C4-2B (cell line): ENCODE results near the gene PRODH.
"Not testable (repeated sequence)": the region's sequence is repeated elsewhere in the genome, so short reads cannot be mapped to it uniquely, and the experiment has no call there.

Source experiments
- H3K27ac ChIP-seq: fragments of 450-650 bp; 2 replicates; pipeline ENCODE4 v1.5.1; 2017
- ZFX ChIP-seq: fragments of 450-650 bp; IDR thresholded peaks from 2 replicates; pipeline ENCODE4 v1.6.1; 2017
- TF ChIP-seq, protein P1 (sequence below): fragments of 450-650 bp; conservative IDR thresholded peaks from 2 replicates; pipeline ENCODE4 v1.5.1; 2017; ENCODE audit warnings: mild to moderate bottlenecking

Gene PRODH

DNA sequence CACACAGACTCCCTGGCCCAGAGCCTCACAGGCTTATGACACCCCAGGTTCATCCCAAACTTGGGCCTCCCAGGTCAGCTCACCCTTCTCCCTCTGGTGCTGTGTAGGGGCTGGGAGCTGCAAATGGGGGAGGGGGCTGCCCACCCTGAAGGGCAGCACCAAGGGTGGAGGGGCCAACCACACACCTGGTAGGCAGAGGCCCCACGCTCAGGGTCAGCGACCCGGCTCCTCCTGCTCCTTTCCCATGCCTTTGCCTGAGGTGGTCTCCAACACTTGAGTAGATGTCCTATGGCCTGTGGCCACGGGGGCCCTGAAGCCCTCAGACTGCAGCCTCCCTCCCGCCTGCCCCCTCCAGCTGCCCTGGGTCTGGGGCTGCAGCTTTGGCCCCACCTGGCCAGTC is 26.5 kb downstream of the PRODH start:
- no peak for TF ChIP-seq ZFX
- TF ChIP-seq, protein P1, sequence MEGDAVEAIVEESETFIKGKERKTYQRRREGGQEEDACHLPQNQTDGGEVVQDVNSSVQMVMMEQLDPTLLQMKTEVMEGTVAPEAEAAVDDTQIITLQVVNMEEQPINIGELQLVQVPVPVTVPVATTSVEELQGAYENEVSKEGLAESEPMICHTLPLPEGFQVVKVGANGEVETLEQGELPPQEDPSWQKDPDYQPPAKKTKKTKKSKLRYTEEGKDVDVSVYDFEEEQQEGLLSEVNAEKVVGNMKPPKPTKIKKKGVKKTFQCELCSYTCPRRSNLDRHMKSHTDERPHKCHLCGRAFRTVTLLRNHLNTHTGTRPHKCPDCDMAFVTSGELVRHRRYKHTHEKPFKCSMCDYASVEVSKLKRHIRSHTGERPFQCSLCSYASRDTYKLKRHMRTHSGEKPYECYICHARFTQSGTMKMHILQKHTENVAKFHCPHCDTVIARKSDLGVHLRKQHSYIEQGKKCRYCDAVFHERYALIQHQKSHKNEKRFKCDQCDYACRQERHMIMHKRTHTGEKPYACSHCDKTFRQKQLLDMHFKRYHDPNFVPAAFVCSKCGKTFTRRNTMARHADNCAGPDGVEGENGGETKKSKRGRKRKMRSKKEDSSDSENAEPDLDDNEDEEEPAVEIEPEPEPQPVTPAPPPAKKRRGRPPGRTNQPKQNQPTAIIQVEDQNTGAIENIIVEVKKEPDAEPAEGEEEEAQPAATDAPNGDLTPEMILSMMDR: no peak
- H3K27ac ChIP-seq: no peak overlapping the region

DNA sequence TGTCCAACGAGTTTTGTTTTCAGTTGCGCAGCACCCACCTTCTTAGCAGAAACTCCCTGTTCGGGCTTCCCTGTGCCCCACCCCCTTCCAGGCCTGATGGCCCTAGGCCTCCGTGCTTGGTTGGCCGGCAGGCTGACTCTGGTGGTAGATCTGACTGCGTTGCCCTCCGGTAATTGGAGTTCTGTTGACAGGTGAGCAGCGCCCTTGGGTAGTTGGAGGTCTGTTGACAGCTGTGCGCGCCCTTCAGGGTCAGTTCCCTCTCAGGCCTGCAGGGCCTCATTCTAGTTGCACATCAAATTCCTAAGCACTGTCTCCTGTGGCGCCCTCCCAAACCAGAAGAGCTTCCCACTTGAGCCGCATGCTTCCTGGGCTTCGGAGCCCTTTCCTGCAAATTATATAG is 29.2 kb downstream of the PRODH start:
- H3K27ac ChIP-seq: no peak overlapping the region
- TF ChIP-seq, protein P1: no peak
- TF ChIP-seq ZFX: no peak

DNA sequence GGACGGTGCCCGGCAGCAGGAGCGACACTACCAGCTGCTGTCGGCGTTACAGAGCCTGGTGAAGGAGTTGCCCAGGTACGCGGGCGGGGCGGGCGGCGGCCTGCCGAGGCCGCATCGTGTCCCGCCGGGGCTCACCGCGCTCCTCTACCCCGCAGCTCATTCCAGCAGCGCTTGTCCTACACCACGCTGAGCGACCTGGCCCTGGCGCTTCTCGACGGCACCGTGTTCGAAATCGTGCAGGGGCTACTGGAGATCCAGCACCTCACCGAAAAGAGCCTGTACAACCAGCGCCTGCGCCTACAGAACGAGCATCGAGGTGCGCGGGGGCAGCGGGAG is 29.7 kb downstream of the PRODH start:
- not testable (repeated sequence) for H3K27ac ChIP-seq

DNA sequence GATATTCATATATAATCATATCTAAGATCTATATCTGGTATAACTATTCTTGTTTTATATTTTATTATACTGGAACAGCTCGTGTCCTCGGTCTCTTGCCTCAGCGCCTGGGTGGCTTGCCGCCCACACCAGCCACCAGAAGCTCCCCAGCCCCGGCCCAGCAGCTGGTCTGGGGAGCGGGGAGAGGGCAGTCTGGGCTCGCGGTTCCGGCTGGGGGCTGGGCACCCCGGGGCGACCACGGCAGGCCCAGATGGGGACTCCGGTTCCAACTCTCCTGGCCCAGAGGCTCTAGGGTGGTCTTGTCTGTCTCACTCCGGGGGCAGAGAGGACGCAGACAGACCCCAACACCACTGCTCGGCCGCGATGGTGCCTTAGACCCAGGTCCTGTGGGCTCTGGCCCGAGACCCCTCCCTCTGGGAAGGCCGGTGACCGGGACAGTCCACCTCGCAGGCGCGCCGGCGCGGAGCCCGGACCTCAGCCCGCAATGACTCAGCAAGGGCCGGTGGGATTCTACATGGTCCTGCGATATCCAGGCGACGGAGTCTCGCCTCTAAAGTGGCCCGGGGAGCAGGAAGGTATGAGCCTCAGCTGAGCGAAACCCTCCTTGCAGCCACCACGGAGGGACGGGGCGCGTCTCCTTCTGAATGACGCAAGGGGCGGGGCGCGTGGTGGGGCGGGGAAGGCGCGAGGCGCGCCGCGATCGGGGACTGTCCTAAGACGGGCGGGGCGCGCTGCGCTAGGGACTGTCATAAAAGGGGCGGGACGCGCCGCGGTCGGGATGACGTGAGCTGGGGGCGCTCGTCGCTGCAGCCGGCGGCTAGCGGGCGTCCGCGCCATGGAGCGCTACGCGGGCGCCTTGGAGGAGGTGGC is 30.3 kb downstream of the PRODH start, which contains the start of gene DGCR6:
Gene DGCR6 (plus strand): TSS at position 781 of the 870 bp plus-strand sequence. CDS start 55 bp downstream, at position 836.
- TF ChIP-seq ZFX: no peak
- TF ChIP-seq, protein P1: no peak
- H3K27ac ChIP-seq: no peak within 1 kb of the TSS

DNA sequence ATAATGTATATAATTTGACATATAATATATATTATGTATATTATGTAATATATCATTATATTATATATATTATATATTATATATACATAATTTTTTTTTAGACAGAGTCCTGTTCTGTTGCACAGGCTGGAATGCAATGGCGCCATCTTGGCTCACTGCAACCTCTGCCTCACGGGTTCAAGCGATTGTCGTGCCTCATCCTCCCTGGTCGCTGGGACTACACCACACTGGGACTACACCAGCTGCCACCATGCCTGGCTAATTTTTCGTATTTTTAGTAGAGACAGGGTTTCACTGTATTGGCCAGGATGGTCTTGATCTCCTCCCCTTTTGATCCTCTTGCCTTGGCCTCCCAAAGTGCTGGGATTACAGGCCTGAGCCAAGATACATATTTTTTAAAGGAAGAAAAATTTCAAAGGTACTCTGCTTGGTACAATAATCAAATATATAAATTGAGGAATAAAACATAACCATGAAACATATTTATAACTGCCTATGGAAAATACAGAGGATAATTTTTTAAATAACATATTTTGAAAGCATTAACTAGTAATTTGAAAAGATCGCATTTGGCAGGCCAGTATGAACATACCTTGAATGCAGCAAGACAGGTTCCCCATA is 39.9 kb downstream of the PRODH start:
- H3K27ac ChIP-seq: not testable (repeated sequence)

DNA sequence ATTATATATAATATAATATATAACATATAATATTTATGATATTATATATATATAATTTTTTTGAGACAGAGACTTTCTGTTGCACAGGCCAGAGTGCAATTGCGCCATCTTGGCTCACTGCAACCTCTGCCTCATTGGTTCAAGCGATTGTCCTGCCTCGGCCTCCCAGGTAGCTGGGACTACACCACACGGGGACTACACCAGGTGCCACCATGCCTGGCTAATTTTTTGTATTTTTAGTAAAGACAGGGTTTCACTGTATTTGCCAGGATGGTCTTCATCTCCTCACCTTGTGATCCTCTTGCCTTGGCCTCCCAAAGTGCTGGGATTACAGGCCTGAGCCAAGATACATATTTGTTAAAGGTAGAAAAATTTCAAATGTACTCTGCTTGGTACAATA is 42.3 kb downstream of the PRODH start:
- H3K27ac ChIP-seq: not testable (repeated sequence)

DNA sequence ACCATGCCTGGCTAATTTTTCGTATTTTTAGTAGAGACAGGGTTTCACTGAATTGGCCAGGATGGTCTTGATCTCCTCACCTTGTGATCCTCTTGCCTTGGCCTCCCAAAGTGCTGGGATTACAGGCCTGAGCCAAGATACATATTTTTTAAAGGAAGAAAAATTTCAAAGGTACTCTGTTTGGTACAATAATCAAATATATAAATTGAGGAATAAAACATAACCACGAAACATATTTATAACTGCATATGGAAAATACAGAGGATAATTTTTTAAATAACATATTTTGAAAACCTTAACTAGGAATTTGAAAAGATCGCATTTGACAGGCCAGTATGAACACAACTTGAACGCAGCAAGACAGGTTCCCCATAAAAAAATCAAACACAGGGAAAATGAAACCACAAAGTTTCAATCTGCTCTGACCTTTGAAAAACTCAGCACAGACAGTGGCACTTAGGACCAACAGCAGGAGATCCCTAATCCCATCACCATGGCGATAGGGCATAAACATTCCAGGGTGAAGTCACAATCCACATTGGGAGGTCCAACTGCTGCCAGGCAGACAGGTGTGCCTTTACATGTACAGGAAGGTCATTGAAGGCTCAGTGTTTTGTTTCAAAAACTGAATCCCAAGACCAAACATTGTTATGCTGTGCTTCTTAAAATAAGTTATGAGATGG is 45.4 kb downstream of the PRODH start:
- H3K27ac ChIP-seq: not testable (repeated sequence)

DNA sequence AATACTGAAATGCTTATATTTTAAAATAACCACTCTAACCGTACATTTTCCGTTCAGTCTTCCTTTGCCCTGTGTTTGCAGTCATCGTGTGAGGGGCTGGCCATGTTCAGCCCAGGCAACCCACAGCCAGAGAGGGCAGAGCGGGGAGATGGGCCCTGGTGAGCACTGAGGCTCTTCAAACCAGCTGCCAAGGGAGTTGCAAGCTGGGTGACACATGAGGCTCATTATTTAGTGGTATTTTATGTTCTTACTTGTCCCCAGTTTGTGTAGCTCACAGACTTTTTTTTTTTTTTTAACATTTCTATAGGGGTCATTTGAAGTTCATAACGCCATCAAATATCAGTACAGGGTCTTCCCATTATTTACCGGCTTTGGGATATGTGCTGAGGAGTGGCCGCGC is 48.0 kb downstream of the PRODH start:
- H3K27ac ChIP-seq: no peak overlapping the region
- TF ChIP-seq ZFX: no peak
- TF ChIP-seq, protein P1: no peak

DNA sequence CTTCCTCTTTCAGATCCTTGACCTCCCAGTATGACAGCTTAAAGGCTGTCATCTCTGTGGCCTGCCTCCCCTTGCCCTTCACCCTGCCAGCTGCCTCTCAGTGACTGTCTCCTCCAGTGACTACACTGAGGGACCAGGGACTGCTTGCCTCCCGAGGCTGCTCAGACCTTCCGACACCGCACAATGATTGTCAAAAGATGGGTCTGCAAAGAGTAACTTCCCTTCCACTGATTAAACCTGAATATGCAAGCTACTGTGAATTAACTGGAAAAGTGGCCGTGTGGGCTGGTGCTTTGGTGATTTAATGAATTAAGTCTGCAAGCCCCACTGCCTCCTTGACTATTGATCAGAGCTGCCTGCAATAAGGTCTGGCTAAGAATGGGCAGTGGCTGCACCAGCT is 51.6 kb downstream of the PRODH start:
- not testable (repeated sequence) for H3K27ac ChIP-seq

DNA sequence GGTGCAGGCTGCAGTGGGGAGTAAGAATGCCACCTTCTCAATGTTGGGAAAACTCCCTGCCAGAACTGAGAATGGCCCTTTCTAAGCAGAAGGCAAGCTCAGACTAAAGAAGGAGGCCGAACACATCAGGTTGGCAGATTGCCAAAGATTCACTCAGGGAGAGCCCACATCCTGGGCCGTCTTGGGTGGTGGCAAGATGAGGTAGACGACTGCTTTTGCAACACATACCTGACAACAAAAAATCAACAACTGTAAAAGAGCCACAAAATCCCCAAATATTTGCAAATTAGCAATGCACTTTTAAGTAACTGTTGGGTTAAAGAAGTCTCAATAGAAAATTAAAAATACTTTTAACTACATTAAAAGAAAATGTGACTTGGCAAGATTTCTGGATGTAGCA is 54.8 kb downstream of the PRODH start:
- not testable (repeated sequence) for H3K27ac ChIP-seq
